GM12878 (cell line): ENCODE data around the gene PRG3. TPM values are rescaled to one million over a fixed set of nuclear protein-coding genes. Genes with fewer than 3 reads are reported as not detected.

ENCODE experiments used
- ATAC-seq: fragments of 200-7000 bp; cut with Tn5 transposase; 3 replicates; pipeline ENCODE4 v1.9.1; 2020; ENCODE audit warnings: mild to moderate bottlenecking, moderate library complexity
- BruUV-seq: library from RNA; stranded (reverse); fragments of 400-500 nt; replicated peaks from 2 replicates; lab custom pipeline; 2021; lab: Mats Ljungman, UMichigan
- CTCF ChIA-PET: fragments of 300-600 bp; sonication (Branson Sonifier 250); formaldehyde crosslinking; extraction: SDS; loops from one replicate; lab custom pipeline; 2021; ENCODE audit warnings: inconsistent platforms; lab: Yijun Ruan, JAX
- POLR2A ChIA-PET: fragments of 350-600 bp; formaldehyde crosslinking; extraction: SDS; loops from one replicate; lab custom pipeline; 2021; ENCODE audit warnings: inconsistent platforms; lab: Charles Lee
- RAD21 ChIA-PET: fragments of 300-600 bp; sonication (Branson Sonifier 250); formaldehyde crosslinking; loops from one replicate; lab custom pipeline; 2023; ENCODE audit warnings: antibody characterized with exemption; ENCODE audit not compliant: unreplicated experiment; lab: Charles Lee
- SMC1A ChIA-PET: fragments of 300-600 bp; sonication (Branson Sonifier 250); formaldehyde crosslinking; loops from one replicate; lab custom pipeline; 2023; ENCODE audit not compliant: unreplicated experiment, uncharacterized antibody; lab: Charles Lee
- DNase-seq: peaks from one replicate; pipeline ENCODE4 v3.0.0-alpha.2; 2011; ENCODE audit warnings: low read depth, low spot score
- FAIRE-seq: peaks from 3 replicates; lab custom pipeline; 2011; peaks lifted over from hg19 to GRCh38; lab: Jason Lieb, UNC
- H2AFZ ChIP-seq: 2 replicates; pipeline ENCODE4 v1.6.0; 2011; ENCODE audit warnings: low read depth, low read length, control low read depth; ENCODE audit not compliant: control insufficient read depth
- H3K27ac ChIP-seq: 2 replicates; pipeline ENCODE4 v1.5.1; 2011; ENCODE audit warnings: control low read depth; ENCODE audit not compliant: control insufficient read depth, insufficient read depth
- H3K27me3 ChIP-seq, 2 experiments: replicated peaks in 1 of 2; 2 replicates each; pipeline versions ENCODE4 v1.6.0 to v1.6.1; 2011; ENCODE audit warnings: low read length in 1 of 2; ENCODE audit not compliant: control insufficient read depth in 2 of 2, insufficient read depth in 2 of 2
- H3K36me3 ChIP-seq, 2 experiments: 2 replicates each; pipeline ENCODE4 v1.5.1; 2011; ENCODE audit warnings: low read length in 1 of 2; ENCODE audit not compliant: control insufficient read depth in 2 of 2, insufficient read depth in 2 of 2
- H3K4me1 ChIP-seq: 2 replicates; pipeline ENCODE4 v1.6.1; 2011; ENCODE audit warnings: mild to moderate bottlenecking, low read length, moderate library complexity, mixed read lengths; ENCODE audit not compliant: control insufficient read depth, insufficient read depth
- H3K4me2 ChIP-seq: 2 replicates; pipeline ENCODE4 v1.6.0; 2011; ENCODE audit warnings: control low read depth; ENCODE audit not compliant: control insufficient read depth, insufficient read depth
- H3K4me3 ChIP-seq: fragments of 200-600 bp; sonication (generic); 2 replicates; pipeline ENCODE4 v1.5.1; 2016
- H3K79me2 ChIP-seq: 2 replicates; pipeline ENCODE4 v1.6.0; 2011; ENCODE audit warnings: low read length; ENCODE audit not compliant: control insufficient read depth, insufficient read depth
- H3K9ac ChIP-seq: 2 replicates; pipeline ENCODE4 v1.8.0; 2011; ENCODE audit warnings: low read length, control low read depth, mixed read lengths; ENCODE audit not compliant: control insufficient read depth, insufficient read depth
- H3K9me3 ChIP-seq: replicated peaks from 3 replicates; pipeline ENCODE4 v1.5.1; 2011; ENCODE audit warnings: mild to moderate bottlenecking, low read length; ENCODE audit not compliant: control insufficient read depth, insufficient read depth
- H4K20me1 ChIP-seq: 2 replicates; pipeline ENCODE4 v1.6.0; 2011; ENCODE audit not compliant: control insufficient read depth, insufficient read depth
- ESRRA ChIP-seq: IDR thresholded peaks from 2 replicates; pipeline ENCODE4 v1.6.1; 2012; ENCODE audit warnings: mild to moderate bottlenecking, low read length, improper control_type of control experiment
- FOXK2 ChIP-seq: fragments of 450-650 bp; IDR thresholded peaks from 2 replicates; pipeline ENCODE4 v1.6.1; 2017; ENCODE audit warnings: mild to moderate bottlenecking, moderate library complexity
- IRF4 ChIP-seq: IDR thresholded peaks from 2 replicates; pipeline ENCODE4 v1.6.1; 2011; ENCODE audit warnings: low read depth, low read length
- NFXL1 ChIP-seq: fragments of 450-650 bp; IDR thresholded peaks from 2 replicates; pipeline ENCODE4 v1.6.1; 2017; ENCODE audit warnings: antibody characterized with exemption, mild to moderate bottlenecking, borderline replicate concordance
- PML ChIP-seq: IDR thresholded peaks from 2 replicates; pipeline ENCODE4 v1.6.1; 2012; ENCODE audit warnings: low read length, inconsistent platforms
- WGBS: methylation state at CpG from one replicate; pipeline ENCODE4 v1.1.6; 2016; ENCODE audit warnings: low lambda C conversion rate; ENCODE audit not compliant: insufficient replicate concordance, insufficient coverage; ENCODE audit errors: missing lambda C conversion rate; 5-methylcytosine and 5-hydroxymethylcytosine counted together
- in situ Hi-C: fragments of 300-500 bp; cut with MboI; formaldehyde crosslinking; loops from 9 replicates; pipeline ENCODE4 v1.14.3; 2018; ENCODE audit warnings: mixed read lengths
- intact Hi-C: fragments of 100-400 bp; cut with micrococcal nuclease; formaldehyde crosslinking; loops from one replicate; pipeline ENCODE4 v1.14.2; 2022; ENCODE audit not compliant: unreplicated experiment
- polyA plus RNA-seq, 11 experiments: library from polyadenylated mRNA; depleted of rRNA in 4 of 11; unstranded in 6 of 11; stranded (reverse) in 5 of 11; fragments of >200 nt; fragmentation: Nextera tagmentation in 4 of 11; fragmentation: Illumina TruSeq in 1 of 11; extraction: Ambion mirVana in 4 of 11; extraction: Trizol in 1 of 11; gene quantifications; 1 replicate in 1 of 11; 2 replicates in 10 of 11; pipeline versions ENCODE4 v1.2.1 to v1.2.3, GENCODE V29; 2011 to 2016; ENCODE audit warnings: inconsistent platforms in 2 of 11, missing spikeins in 2 of 11, low read depth in 1 of 11
- total RNA-seq, 4 experiments: library from RNA; depleted of rRNA in 3 of 4; stranded (reverse); fragments of >200 nt in 3 of 4; fragmentation: Illumina TruSeq in 1 of 4; extraction: Trizol in 1 of 4; gene quantifications; 2 replicates each; pipeline versions ENCODE4 v1.2.1 to v1.2.3, GENCODE V29; 2013 to 2021
- TF ChIP-seq, protein P1 (sequence below): fragments of 450-650 bp; IDR thresholded peaks from 2 replicates; pipeline ENCODE4 v1.6.1; 2017; ENCODE audit warnings: antibody characterized with exemption, mild to moderate bottlenecking, moderate library complexity
- TF ChIP-seq, protein P2 (sequence below): fragments of 450-650 bp; IDR thresholded peaks from 2 replicates; pipeline ENCODE4 v1.6.1; 2017; ENCODE audit warnings: mild to moderate bottlenecking, moderate library complexity

Gene PRG3
- total and polyA plus RNA-seq, 10 of the 15 experiments (the other 5 are each of a cell fraction or from before 2014, with no cell fraction given) = not detected

DNA sequence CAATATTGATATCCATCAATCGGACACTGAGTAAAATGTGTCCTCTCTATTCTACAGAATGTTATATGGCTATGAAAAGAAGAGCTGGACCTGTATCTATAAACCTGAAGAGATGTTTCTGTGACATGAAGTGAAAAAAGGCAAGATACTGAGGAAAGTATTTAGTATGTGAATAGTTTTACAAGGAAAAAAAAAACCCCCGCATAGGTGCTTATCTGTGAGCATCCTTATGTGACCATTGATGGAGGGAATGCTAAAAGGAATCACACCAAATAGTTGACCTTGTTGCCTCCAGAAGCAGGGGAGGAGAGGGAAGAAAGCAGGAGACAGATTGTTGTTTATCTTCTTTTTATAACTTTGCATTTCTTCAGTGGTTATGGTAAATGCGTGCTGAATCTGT, 10.2 kb upstream of the PRG3 start:
- no peaks in the 10 kb centered on the region for H3K79me2 ChIP-seq
- ChIA-PET CTCF (no interaction called here), SMC1A (no interaction called here), POLR2A (no interaction called here), RAD21 (interaction anchor here (0.6 kb wide), 1 partner anchor 22 kb away, joined by 5 read pairs; no protein-coding TSS in a partner anchor)
- no peak for DNase-seq
- TF ChIP-seq, protein P1, sequence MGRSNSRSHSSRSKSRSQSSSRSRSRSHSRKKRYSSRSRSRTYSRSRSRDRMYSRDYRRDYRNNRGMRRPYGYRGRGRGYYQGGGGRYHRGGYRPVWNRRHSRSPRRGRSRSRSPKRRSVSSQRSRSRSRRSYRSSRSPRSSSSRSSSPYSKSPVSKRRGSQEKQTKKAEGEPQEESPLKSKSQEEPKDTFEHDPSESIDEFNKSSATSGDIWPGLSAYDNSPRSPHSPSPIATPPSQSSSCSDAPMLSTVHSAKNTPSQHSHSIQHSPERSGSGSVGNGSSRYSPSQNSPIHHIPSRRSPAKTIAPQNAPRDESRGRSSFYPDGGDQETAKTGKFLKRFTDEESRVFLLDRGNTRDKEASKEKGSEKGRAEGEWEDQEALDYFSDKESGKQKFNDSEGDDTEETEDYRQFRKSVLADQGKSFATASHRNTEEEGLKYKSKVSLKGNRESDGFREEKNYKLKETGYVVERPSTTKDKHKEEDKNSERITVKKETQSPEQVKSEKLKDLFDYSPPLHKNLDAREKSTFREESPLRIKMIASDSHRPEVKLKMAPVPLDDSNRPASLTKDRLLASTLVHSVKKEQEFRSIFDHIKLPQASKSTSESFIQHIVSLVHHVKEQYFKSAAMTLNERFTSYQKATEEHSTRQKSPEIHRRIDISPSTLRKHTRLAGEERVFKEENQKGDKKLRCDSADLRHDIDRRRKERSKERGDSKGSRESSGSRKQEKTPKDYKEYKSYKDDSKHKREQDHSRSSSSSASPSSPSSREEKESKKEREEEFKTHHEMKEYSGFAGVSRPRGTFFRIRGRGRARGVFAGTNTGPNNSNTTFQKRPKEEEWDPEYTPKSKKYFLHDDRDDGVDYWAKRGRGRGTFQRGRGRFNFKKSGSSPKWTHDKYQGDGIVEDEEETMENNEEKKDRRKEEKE = no peak
- TF ChIP-seq FOXK2 (no peak), PML (no peak), NFXL1 (no peak), ESRRA (no peak), IRF4 (no peak)
- TF ChIP-seq, protein P2, sequence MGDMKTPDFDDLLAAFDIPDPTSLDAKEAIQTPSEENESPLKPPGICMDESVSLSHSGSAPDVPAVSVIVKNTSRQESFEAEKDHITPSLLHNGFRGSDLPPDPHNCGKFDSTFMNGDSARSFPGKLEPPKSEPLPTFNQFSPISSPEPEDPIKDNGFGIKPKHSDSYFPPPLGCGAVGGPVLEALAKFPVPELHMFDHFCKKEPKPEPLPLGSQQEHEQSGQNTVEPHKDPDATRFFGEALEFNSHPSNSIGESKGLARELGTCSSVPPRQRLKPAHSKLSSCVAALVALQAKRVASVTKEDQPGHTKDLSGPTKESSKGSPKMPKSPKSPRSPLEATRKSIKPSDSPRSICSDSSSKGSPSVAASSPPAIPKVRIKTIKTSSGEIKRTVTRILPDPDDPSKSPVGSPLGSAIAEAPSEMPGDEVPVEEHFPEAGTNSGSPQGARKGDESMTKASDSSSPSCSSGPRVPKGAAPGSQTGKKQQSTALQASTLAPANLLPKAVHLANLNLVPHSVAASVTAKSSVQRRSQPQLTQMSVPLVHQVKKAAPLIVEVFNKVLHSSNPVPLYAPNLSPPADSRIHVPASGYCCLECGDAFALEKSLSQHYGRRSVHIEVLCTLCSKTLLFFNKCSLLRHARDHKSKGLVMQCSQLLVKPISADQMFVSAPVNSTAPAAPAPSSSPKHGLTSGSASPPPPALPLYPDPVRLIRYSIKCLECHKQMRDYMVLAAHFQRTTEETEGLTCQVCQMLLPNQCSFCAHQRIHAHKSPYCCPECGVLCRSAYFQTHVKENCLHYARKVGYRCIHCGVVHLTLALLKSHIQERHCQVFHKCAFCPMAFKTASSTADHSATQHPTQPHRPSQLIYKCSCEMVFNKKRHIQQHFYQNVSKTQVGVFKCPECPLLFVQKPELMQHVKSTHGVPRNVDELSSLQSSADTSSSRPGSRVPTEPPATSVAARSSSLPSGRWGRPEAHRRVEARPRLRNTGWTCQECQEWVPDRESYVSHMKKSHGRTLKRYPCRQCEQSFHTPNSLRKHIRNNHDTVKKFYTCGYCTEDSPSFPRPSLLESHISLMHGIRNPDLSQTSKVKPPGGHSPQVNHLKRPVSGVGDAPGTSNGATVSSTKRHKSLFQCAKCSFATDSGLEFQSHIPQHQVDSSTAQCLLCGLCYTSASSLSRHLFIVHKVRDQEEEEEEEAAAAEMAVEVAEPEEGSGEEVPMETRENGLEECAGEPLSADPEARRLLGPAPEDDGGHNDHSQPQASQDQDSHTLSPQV = no peak
- H3K36me3 ChIP-seq = no peaks in the 10 kb centered on the region
- no peaks in the 10 kb centered on the region for H3K4me1 ChIP-seq
- WGBS = 99% methylated on average over 3 of the region's 3 CpGs
- H4K20me1 ChIP-seq = no peaks in the 10 kb centered on the region
- H3K27ac ChIP-seq = no peak overlapping the region
- H3K4me2 ChIP-seq = no peak overlapping the region
- in situ Hi-C loops = no loop called here
- intact Hi-C loops = no loop called here
- H3K9ac ChIP-seq = no peak overlapping the region
- H3K9me3 ChIP-seq = no peaks in the 10 kb centered on the region
- ATAC-seq = no peak
- H3K4me3 ChIP-seq = no peak overlapping the region
- no peak overlapping the region for H2AFZ ChIP-seq
- H3K27me3 ChIP-seq = no peaks in the 10 kb centered on the region
- BruUV-seq = no TSS peak
- FAIRE-seq = no peak
